ENCODE data around the gene NDUFB11. TPM values are rescaled to one million over a fixed set of nuclear protein-coding genes. Genes with fewer than 3 reads are reported as not detected.
A peak's percentile ranks its signal among the peaks of the same experiment; 100 is the strongest.

Gene NDUFB11
- total and polyA plus RNA-seq, 4 donors, result 60.7 to 139 (median 120) TPM

- H3K36me3 ChIP-seq (ENCODE audit: control insufficient read depth, insufficient read depth, low read length), result peaks cover 25% of the 10 kb centered on the region
- H3K4me3 ChIP-seq (ENCODE audit: low read depth, low read length), result no peak overlapping the region
- peaks cover 2% of the 10 kb centered on the region for H3K27me3 ChIP-seq (ENCODE audit: control insufficient read depth, insufficient read depth, low read length)
- WGBS (ENCODE audit: insufficient coverage), result 93% methylated on average over 26 of the region's 26 CpGs
- DNase-seq (ENCODE audit: low read depth in 4 of 6, low spot score in 6 of 6), result no peak
- H3K27ac ChIP-seq (ENCODE audit: low read depth, low read length), result no peak overlapping the region
- H3K9me3 ChIP-seq (ENCODE audit: control insufficient read depth, insufficient read depth, low read length), result peaks cover 5% of the 10 kb centered on the region
- no peaks in the 10 kb centered on the region for H3K4me1 ChIP-seq (ENCODE audit: control insufficient read depth, insufficient read depth, low read length)
Measured at GRCh38 chrX:47156611-47157520, 12.4 kb upstream of the NDUFB11 start.

- Histone ChIP-seq H3K4me1 (ENCODE audit: control insufficient read depth, insufficient read depth, low read length) (peaks cover 10% of the 10 kb centered on the region), H3K27ac (ENCODE audit: low read depth, low read length) (no peak overlapping the region), H3K27me3 (ENCODE audit: control insufficient read depth, insufficient read depth, low read length) (peaks cover 12% of the 10 kb centered on the region), H3K36me3 (ENCODE audit: control insufficient read depth, insufficient read depth, low read length) (peaks cover 3% of the 10 kb centered on the region), H3K9me3 (ENCODE audit: control insufficient read depth, insufficient read depth, low read length) (no peaks in the 10 kb centered on the region), H3K4me3 (ENCODE audit: low read depth, low read length) (no peak overlapping the region)
- no peak for DNase-seq (ENCODE audit: low read depth in 4 of 6, low spot score in 6 of 6)
Measured at GRCh38 chrX:47151435-47151834, 6.9 kb upstream of the NDUFB11 start.

GRCh38 chrX:47148946-47149345, 4.4 kb upstream of the NDUFB11 start:
- 47% methylated on average over 2 of the region's 2 CpGs for WGBS (ENCODE audit: insufficient coverage)
- no peak for DNase-seq (ENCODE audit: low read depth in 4 of 6, low spot score in 6 of 6)
- H3K27me3 ChIP-seq (ENCODE audit: control insufficient read depth, insufficient read depth, low read length), result peaks cover 14% of the 10 kb centered on the region
- no peaks in the 10 kb centered on the region for H3K9me3 ChIP-seq (ENCODE audit: control insufficient read depth, insufficient read depth, low read length)
- peaks cover 15% of the 10 kb centered on the region for H3K4me1 ChIP-seq (ENCODE audit: control insufficient read depth, insufficient read depth, low read length)
- H3K27ac ChIP-seq (ENCODE audit: low read depth, low read length), result no peak overlapping the region
- H3K36me3 ChIP-seq (ENCODE audit: control insufficient read depth, insufficient read depth, low read length), result no peaks in the 10 kb centered on the region
- H3K4me3 ChIP-seq (ENCODE audit: low read depth, low read length), result no peak overlapping the region

- DNase-seq (ENCODE audit: low read depth in 4 of 6, low spot score in 6 of 6), result no peak
- Histone ChIP-seq H3K4me1 (ENCODE audit: control insufficient read depth, insufficient read depth, low read length) (peaks cover 15% of the 10 kb centered on the region), H3K27ac (ENCODE audit: low read depth, low read length) (no peak overlapping the region), H3K27me3 (ENCODE audit: control insufficient read depth, insufficient read depth, low read length) (peaks cover 14% of the 10 kb centered on the region), H3K4me3 (ENCODE audit: low read depth, low read length) (no peak overlapping the region), H3K36me3 (ENCODE audit: control insufficient read depth, insufficient read depth, low read length) (no peaks in the 10 kb centered on the region), H3K9me3 (ENCODE audit: control insufficient read depth, insufficient read depth, low read length) (no peaks in the 10 kb centered on the region)
- 66% methylated on average over 11 of the region's 12 CpGs for WGBS (ENCODE audit: insufficient coverage)
Measured at GRCh38 chrX:47146936-47147859, 2.7 kb upstream of the NDUFB11 start.

DNA sequence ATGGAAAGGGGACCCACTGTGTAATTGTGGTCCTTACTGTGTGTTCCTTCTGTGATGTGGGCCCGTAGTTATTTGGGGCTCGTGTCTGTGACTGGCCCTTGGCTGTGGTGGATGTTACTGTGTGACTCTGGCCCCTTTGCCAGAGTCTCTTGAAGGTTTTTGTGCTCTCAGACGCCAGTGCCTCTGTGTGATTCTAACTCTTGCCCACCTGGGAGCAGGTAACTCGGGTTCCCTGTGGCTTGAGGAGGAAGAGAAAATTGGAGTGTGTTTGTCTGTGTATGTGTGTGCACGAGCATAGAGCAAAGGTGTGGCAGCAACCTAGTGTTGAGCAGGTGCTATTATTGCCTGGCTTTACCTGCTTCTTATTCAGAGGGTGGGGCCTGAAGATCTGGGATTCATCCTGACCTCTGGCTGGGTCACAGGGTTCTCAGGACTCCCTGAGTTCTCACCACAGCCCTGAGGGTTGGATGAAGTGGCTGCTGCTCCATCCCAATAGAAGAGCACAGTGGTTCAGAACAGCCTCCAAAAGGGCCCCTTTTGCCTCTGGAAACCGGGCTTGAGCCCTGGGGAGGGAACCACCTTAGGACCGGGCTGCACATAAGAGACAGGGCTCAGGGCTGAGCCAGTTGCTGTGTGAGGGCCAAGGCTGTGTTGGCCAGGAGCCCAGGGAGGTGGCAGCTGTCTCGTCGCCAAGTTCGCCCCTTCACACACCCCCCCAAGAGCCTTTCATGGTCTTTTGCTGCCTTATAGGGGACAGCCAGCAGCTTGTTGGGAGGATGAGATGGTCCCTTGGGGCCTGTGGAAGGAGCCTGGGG, 1.8 kb upstream of the NDUFB11 start:
- Histone ChIP-seq H3K4me1 (ENCODE audit: control insufficient read depth, insufficient read depth, low read length) (peaks cover 15% of the 10 kb centered on the region), H3K27ac (ENCODE audit: low read depth, low read length) (no peak overlapping the region), H3K9me3 (ENCODE audit: control insufficient read depth, insufficient read depth, low read length) (no peaks in the 10 kb centered on the region), H3K4me3 (ENCODE audit: low read depth, low read length) (peak overlapping the region; percentile 85), H3K27me3 (ENCODE audit: control insufficient read depth, insufficient read depth, low read length) (peaks cover 17% of the 10 kb centered on the region), H3K36me3 (ENCODE audit: control insufficient read depth, insufficient read depth, low read length) (peaks cover 5% of the 10 kb centered on the region)
- 21% methylated on average over 7 of the region's 10 CpGs for WGBS (ENCODE audit: insufficient coverage)
- peak in 2 of 6 donors; percentile 53 to 59 for DNase-seq (ENCODE audit: low read depth in 4 of 6, low spot score in 6 of 6)

GRCh38 chrX:47145395-47146120, 1.1 kb upstream of the NDUFB11 start:
- H3K9me3 ChIP-seq (ENCODE audit: control insufficient read depth, insufficient read depth, low read length), result no peaks in the 10 kb centered on the region
- DNase-seq (ENCODE audit: low read depth in 4 of 6, low spot score in 6 of 6), result peak in 1 of 6 donors; percentile 77
- WGBS (ENCODE audit: insufficient coverage), result 23% methylated on average over 34 of the region's 39 CpGs
- H3K4me3 ChIP-seq (ENCODE audit: low read depth, low read length), result peak overlapping the region; percentile 85
- H3K4me1 ChIP-seq (ENCODE audit: control insufficient read depth, insufficient read depth, low read length), result peaks cover 15% of the 10 kb centered on the region
- H3K27ac ChIP-seq (ENCODE audit: low read depth, low read length), result peak overlapping the region; percentile 99
- H3K27me3 ChIP-seq (ENCODE audit: control insufficient read depth, insufficient read depth, low read length), result peaks cover 17% of the 10 kb centered on the region
- H3K36me3 ChIP-seq (ENCODE audit: control insufficient read depth, insufficient read depth, low read length), result peaks cover 10% of the 10 kb centered on the region

DNA sequence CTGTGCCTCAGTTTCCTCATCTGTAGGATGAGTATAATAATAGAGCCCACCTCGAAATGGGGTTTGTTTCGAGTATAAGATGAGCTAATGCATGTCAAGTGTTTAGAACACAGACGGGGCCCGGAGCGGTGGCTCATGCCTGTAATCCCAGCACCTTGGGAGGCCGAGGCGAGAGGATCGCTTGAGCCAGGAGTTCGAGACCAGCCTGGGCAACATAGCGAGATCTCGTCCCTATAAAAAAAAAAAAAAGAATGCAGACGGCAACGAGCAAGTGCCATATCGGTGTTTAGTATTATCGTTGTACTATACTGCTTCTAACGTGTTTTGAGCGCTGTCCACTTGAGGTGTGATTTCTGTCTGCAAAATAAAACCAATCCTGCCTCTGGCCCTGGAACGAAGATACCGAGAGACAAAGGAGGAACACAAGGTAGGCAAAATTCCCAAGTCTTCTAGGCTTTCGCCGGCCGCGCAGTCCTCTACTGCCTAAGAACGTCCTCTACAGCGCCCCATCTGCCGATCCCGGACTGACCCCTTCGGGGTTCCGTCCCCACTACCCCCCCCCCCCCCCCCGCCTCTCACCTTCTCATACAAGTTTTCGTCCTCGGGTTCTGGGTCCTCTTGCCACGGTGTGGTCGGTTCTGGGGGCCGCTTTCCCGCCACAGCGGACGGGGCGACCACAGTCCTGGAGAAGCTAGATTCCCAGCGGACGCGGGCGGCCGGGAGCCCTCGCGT, 442 bp downstream of the NDUFB11 start:
- DNase-seq (ENCODE audit: low read depth in 4 of 6, low spot score in 6 of 6), result peak in 3 of 6 donors; percentile 22 to 74 (median 67)
- WGBS (ENCODE audit: insufficient coverage), result 31% methylated on average over 37 of the region's 46 CpGs
- H3K4me3 ChIP-seq (ENCODE audit: low read depth, low read length), result peak overlapping the region; percentile 85
- H3K4me1 ChIP-seq (ENCODE audit: control insufficient read depth, insufficient read depth, low read length), result peaks cover 15% of the 10 kb centered on the region
- no peaks in the 10 kb centered on the region for H3K9me3 ChIP-seq (ENCODE audit: control insufficient read depth, insufficient read depth, low read length)
- peak overlapping the region; percentile 99 for H3K27ac ChIP-seq (ENCODE audit: low read depth, low read length)
- peaks cover 14% of the 10 kb centered on the region for H3K36me3 ChIP-seq (ENCODE audit: control insufficient read depth, insufficient read depth, low read length)
- peaks cover 17% of the 10 kb centered on the region for H3K27me3 ChIP-seq (ENCODE audit: control insufficient read depth, insufficient read depth, low read length)

DNA sequence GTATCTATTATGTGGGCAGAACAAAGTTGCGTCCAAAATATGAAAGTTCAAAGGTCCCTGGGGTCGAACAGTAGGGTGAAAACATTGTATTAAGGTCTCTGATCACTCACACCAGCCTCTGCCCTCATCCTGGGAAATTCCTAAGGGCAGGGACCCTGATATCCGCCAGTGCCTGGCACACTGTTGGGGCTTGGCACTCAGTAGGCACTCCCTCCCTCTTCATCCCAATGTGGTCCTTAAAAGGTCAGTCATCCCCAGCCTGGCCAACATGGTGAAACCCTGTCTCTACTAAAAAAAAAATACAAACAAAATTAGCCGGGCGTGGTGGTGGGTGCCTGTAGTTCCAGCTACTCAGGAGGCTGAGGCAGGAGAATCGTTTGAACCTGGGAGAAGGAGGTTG, 6.3 kb downstream of the NDUFB11 start:
- Histone ChIP-seq H3K27ac (ENCODE audit: low read depth, low read length) (no peak overlapping the region), H3K27me3 (ENCODE audit: control insufficient read depth, insufficient read depth, low read length) (peaks cover 9% of the 10 kb centered on the region), H3K4me1 (ENCODE audit: control insufficient read depth, insufficient read depth, low read length) (no peaks in the 10 kb centered on the region), H3K4me3 (ENCODE audit: low read depth, low read length) (no peak overlapping the region), H3K9me3 (ENCODE audit: control insufficient read depth, insufficient read depth, low read length) (no peaks in the 10 kb centered on the region), H3K36me3 (ENCODE audit: control insufficient read depth, insufficient read depth, low read length) (peaks cover 14% of the 10 kb centered on the region)
- no peak for DNase-seq (ENCODE audit: low read depth in 4 of 6, low spot score in 6 of 6)
- WGBS (ENCODE audit: insufficient coverage), result 62% methylated on average over 5 of the region's 6 CpGs

Measured in spinal cord (tissue), 10 donors.